SJSA1 (cell line): Measurements from ENCODE around the gene CCDC74A. TPM values are rescaled to one million over a fixed set of nuclear protein-coding genes. Genes with fewer than 3 reads are reported as not detected.
A peak's percentile ranks its signal among the peaks of the same experiment; 100 is the strongest.
"Not testable (repeated sequence)": the region's sequence is repeated elsewhere in the genome, so short reads cannot be mapped to it uniquely, and the experiment has no call there.

Experiments
- DNase-seq, 2 experiments: peaks; one replicate each; pipeline ENCODE4 v3.0.0-alpha.2; 2015 to 2020; ENCODE audit warnings: low spot score in 2 of 2, low read depth in 1 of 2
- H3K27ac ChIP-seq: fragments of 250-450 bp; sonication (Bioruptor Pico); 2 replicates; pipeline ENCODE4 v1.5.1; 2020; ENCODE audit warnings: mild to moderate bottlenecking, moderate library complexity
- H3K27me3 ChIP-seq: fragments of 250-450 bp; sonication (Bioruptor Pico); replicated peaks from 2 replicates; pipeline ENCODE4 v1.5.1; 2020; ENCODE audit warnings: mild to moderate bottlenecking, moderate library complexity
- H3K36me3 ChIP-seq: fragments of 250-450 bp; sonication (Bioruptor Pico); 2 replicates; pipeline ENCODE4 v1.5.1; 2020; ENCODE audit warnings: mild to moderate bottlenecking
- H3K4me1 ChIP-seq: fragments of 250-450 bp; sonication (Bioruptor Pico); replicated peaks from 2 replicates; pipeline ENCODE4 v1.6.1; 2021; ENCODE audit warnings: mild to moderate bottlenecking
- H3K4me3 ChIP-seq: fragments of 250-450 bp; sonication (Bioruptor Pico); 2 replicates; pipeline ENCODE4 v1.5.1; 2020; ENCODE audit warnings: mild to moderate bottlenecking
- H3K9me3 ChIP-seq: fragments of 250-450 bp; sonication (Bioruptor Pico); replicated peaks from 2 replicates; pipeline ENCODE4 v1.5.1; 2020; ENCODE audit warnings: mild to moderate bottlenecking
- total RNA-seq: library from RNA; depleted of rRNA; stranded (reverse); fragments of >200 nt; shearing (Covaris generic); gene quantifications from 2 replicates; pipeline ENCODE4 v1.2.3, GENCODE V29; 2014

Gene CCDC74A
- total RNA-seq, 1 experiment from 2014 or later, result 4.3 TPM

GRCh38 chr2:131492015-131492417 lies 35.7 kb upstream of the CCDC74A start, which contains the start of gene MZT2A:
TSS of gene MZT2A (minus strand) at chr2:131492397. CDS start at chr2:131492376, 21 bp downstream.
- H3K36me3 ChIP-seq, H3K9me3 ChIP-seq, H3K27me3 ChIP-seq, H3K4me1 ChIP-seq: not testable (repeated sequence)
- peak in 1 of 2 experiments; percentile 47 for DNase-seq
- Histone ChIP-seq H3K27ac (peak within 1 kb of the TSS; percentile 88), H3K4me3 (peak within 1 kb of the TSS; percentile 68)

- H3K9me3 ChIP-seq, result no peaks in the 10 kb centered on the region
- peak; percentile 94 to 96 for DNase-seq
- peak overlapping the region; percentile 68 for H3K4me3 ChIP-seq
- peaks cover 8% of the 10 kb centered on the region; the same call in 1 of the 2 replicates for H3K4me1 ChIP-seq
- peak overlapping the region; percentile 88 for H3K27ac ChIP-seq
- no peaks in the 10 kb centered on the region for H3K27me3 ChIP-seq
- no peaks in the 10 kb centered on the region for H3K36me3 ChIP-seq
Measured at GRCh38 chr2:131492418-131493198, 35.1 kb upstream of the CCDC74A start.

- no peak for DNase-seq
- Histone ChIP-seq H3K9me3 (no peaks in the 10 kb centered on the region), H3K4me3 (peak overlapping the region; percentile 68), H3K27ac (peak overlapping the region; percentile 88), H3K36me3 (peaks cover 2% of the 10 kb centered on the region; the same call in 1 of the 2 replicates), H3K4me1 (peaks cover 8% of the 10 kb centered on the region; the same call in 1 of the 2 replicates), H3K27me3 (no peaks in the 10 kb centered on the region)
Measured at GRCh38 chr2:131493199-131493968, 34.3 kb upstream of the CCDC74A start.

- not testable (repeated sequence) for H3K4me1 ChIP-seq, DNase-seq, H3K9me3 ChIP-seq, H3K4me3 ChIP-seq, H3K36me3 ChIP-seq, H3K27ac ChIP-seq, H3K27me3 ChIP-seq
Measured at GRCh38 chr2:131495506-131495905, 32.2 kb upstream of the CCDC74A start.

- H3K4me3 ChIP-seq, DNase-seq, H3K27ac ChIP-seq, H3K27me3 ChIP-seq, H3K9me3 ChIP-seq, H3K4me1 ChIP-seq: not testable (repeated sequence)
- H3K36me3 ChIP-seq, result peaks cover 12% of the 10 kb centered on the region
Measured at GRCh38 chr2:131498321-131498973, 29.2 kb upstream of the CCDC74A start.

GRCh38 chr2:131503587-131503986 lies 24.1 kb upstream of the CCDC74A start:
- DNase-seq, H3K9me3 ChIP-seq, H3K27ac ChIP-seq, H3K4me3 ChIP-seq, H3K27me3 ChIP-seq, H3K4me1 ChIP-seq: not testable (repeated sequence)
- peaks cover 19% of the 10 kb centered on the region for H3K36me3 ChIP-seq

GRCh38 chr2:131504082-131504750 lies 23.5 kb upstream of the CCDC74A start:
- DNase-seq, H3K4me3 ChIP-seq: not testable (repeated sequence)
- H3K36me3 ChIP-seq, result peaks cover 17% of the 10 kb centered on the region

GRCh38 chr2:131509615-131510014 lies 18.1 kb upstream of the CCDC74A start:
- Histone ChIP-seq H3K9me3 (no peaks in the 10 kb centered on the region), H3K36me3 (peaks cover 13% of the 10 kb centered on the region), H3K4me1 (no peaks in the 10 kb centered on the region), H3K4me3 (no peak overlapping the region), H3K27ac (no peak overlapping the region), H3K27me3 (no peaks in the 10 kb centered on the region)
- no peak for DNase-seq

More at GRCh38 chr2:131504082-131504750, 23.5 kb upstream of the CCDC74A start:
- not testable (repeated sequence) for H3K27ac ChIP-seq, H3K4me1 ChIP-seq, H3K27me3 ChIP-seq, H3K9me3 ChIP-seq

- DNase-seq, H3K36me3 ChIP-seq, H3K9me3 ChIP-seq, H3K4me1 ChIP-seq, H3K27me3 ChIP-seq, H3K4me3 ChIP-seq, H3K27ac ChIP-seq: not testable (repeated sequence)
Measured at GRCh38 chr2:131511291-131511968, 16.3 kb upstream of the CCDC74A start.

GRCh38 chr2:131511969-131512870 lies 15.5 kb upstream of the CCDC74A start:
- H3K27ac ChIP-seq, H3K4me3 ChIP-seq, H3K4me1 ChIP-seq, DNase-seq, H3K36me3 ChIP-seq, H3K27me3 ChIP-seq, H3K9me3 ChIP-seq: not testable (repeated sequence)

GRCh38 chr2:131514408-131515166 lies 13.1 kb upstream of the CCDC74A start:
- H3K27me3 ChIP-seq, H3K4me3 ChIP-seq, H3K4me1 ChIP-seq, H3K27ac ChIP-seq, DNase-seq, H3K36me3 ChIP-seq, H3K9me3 ChIP-seq: not testable (repeated sequence)

GRCh38 chr2:131515235-131515634 lies 12.5 kb upstream of the CCDC74A start:
- H3K36me3 ChIP-seq, result not testable (repeated sequence)

More at GRCh38 chr2:131515235-131515634, 12.5 kb upstream of the CCDC74A start:
- not testable (repeated sequence) for H3K4me1 ChIP-seq, H3K4me3 ChIP-seq, DNase-seq, H3K27me3 ChIP-seq, H3K9me3 ChIP-seq, H3K27ac ChIP-seq
